IPS DF 19.7 (cell line): ENCODE measurements around the gene ZSCAN2.
A peak's percentile ranks its signal among the peaks of the same experiment; 100 is the strongest.

ENCODE experiments used
- DNase-seq: peaks from one replicate; pipeline ENCODE4 v3.0.0-alpha.2; 2013; ENCODE audit warnings: low read depth, low spot score

Gene ZSCAN2

GRCh38 chr15:84598250-84598649 is 2.6 kb upstream of the ZSCAN2 start:
- no peak for DNase-seq

- no peak for DNase-seq
These were observed 1.8 kb upstream of the ZSCAN2 start for GRCh38 chr15:84598993-84599392.

- no peak for DNase-seq
These were observed 903 bp upstream of the ZSCAN2 start for GRCh38 chr15:84599906-84600305.

GRCh38 chr15:84600331-84600686 is 500 bp upstream of the ZSCAN2 start:
- DNase-seq, result no peak

GRCh38 chr15:84601555-84601838 is 688 bp downstream of the ZSCAN2 start:
- no peak for DNase-seq

GRCh38 chr15:84603630-84604379 is 3.0 kb downstream of the ZSCAN2 start:
- DNase-seq, result peak; percentile 80

GRCh38 chr15:84604826-84605553 is 4.2 kb downstream of the ZSCAN2 start:
- DNase-seq, result no peak

GRCh38 chr15:84605554-84605882 is 4.7 kb downstream of the ZSCAN2 start:
- DNase-seq, result no peak

GRCh38 chr15:84606653-84607120 is 5.9 kb downstream of the ZSCAN2 start:
- no peak for DNase-seq

GRCh38 chr15:84608707-84609284 is 8.0 kb downstream of the ZSCAN2 start:
- no peak for DNase-seq

- DNase-seq, result no peak
These were observed 9.2 kb downstream of the ZSCAN2 start for GRCh38 chr15:84609818-84610525.

GRCh38 chr15:84611631-84612030 is 10.8 kb downstream of the ZSCAN2 start:
- no peak for DNase-seq

GRCh38 chr15:84616235-84616634 is 15.4 kb downstream of the ZSCAN2 start:
- no peak for DNase-seq

- no peak for DNase-seq
These were observed 19.8 kb downstream of the ZSCAN2 start for GRCh38 chr15:84620626-84621025.

- DNase-seq, result no peak
These were observed 20.7 kb downstream of the ZSCAN2 start for GRCh38 chr15:84621358-84621979.

- DNase-seq, result no peak
These were observed 23.6 kb downstream of the ZSCAN2 start for GRCh38 chr15:84624359-84624758.

- DNase-seq, result no peak
These were observed 24.3 kb downstream of the ZSCAN2 start for GRCh38 chr15:84625123-84625522.

GRCh38 chr15:84629033-84629432 is 28.2 kb downstream of the ZSCAN2 start:
- no peak for DNase-seq

GRCh38 chr15:84631706-84632272 is 31.0 kb downstream of the ZSCAN2 start:
- no peak for DNase-seq

GRCh38 chr15:84633311-84634227 is 32.8 kb downstream of the ZSCAN2 start:
- DNase-seq, result no peak
